Nephron (organoid): Measurements from ENCODE around the gene KDM8.

Source experiments
- H3K27ac Mint-ChIP-seq, 3 experiments: 2 replicates each; pipeline ENCODE4 v1.8.0; 2020; ENCODE audit warnings: mixed read lengths in 3 of 3, mild to moderate bottlenecking in 2 of 3, moderate library complexity in 1 of 3
- H3K27me3 Mint-ChIP-seq: 2 replicates; pipeline ENCODE4 v1.8.0; 2021; ENCODE audit warnings: low read depth, mild to moderate bottlenecking, moderate library complexity, mixed read lengths
- H3K36me3 Mint-ChIP-seq: 2 replicates; pipeline ENCODE4 v1.8.0; 2020; ENCODE audit warnings: low read depth, mixed read lengths
- H3K4me1 Mint-ChIP-seq: 2 replicates; pipeline ENCODE4 v1.8.0; 2020; ENCODE audit warnings: mixed read lengths
- H3K4me3 Mint-ChIP-seq, 3 experiments: 2 replicates each; pipeline ENCODE4 v1.8.0; 2020; ENCODE audit warnings: mild to moderate bottlenecking in 3 of 3, mixed read lengths in 3 of 3, moderate library complexity in 2 of 3
- H3K9me3 Mint-ChIP-seq: 2 replicates; pipeline ENCODE4 v1.8.0; 2020; ENCODE audit warnings: mixed read lengths
- TF ChIP-seq, protein P1 (sequence below), 3 experiments: fragments of 200-600 bp; sonication (generic); IDR thresholded peaks; one replicate each; pipeline ENCODE4 v1.5.0; 2021; ENCODE audit warnings: antibody characterized with exemption in 3 of 3; ENCODE audit not compliant: unreplicated experiment in 3 of 3

The KDM8 gene

DNA sequence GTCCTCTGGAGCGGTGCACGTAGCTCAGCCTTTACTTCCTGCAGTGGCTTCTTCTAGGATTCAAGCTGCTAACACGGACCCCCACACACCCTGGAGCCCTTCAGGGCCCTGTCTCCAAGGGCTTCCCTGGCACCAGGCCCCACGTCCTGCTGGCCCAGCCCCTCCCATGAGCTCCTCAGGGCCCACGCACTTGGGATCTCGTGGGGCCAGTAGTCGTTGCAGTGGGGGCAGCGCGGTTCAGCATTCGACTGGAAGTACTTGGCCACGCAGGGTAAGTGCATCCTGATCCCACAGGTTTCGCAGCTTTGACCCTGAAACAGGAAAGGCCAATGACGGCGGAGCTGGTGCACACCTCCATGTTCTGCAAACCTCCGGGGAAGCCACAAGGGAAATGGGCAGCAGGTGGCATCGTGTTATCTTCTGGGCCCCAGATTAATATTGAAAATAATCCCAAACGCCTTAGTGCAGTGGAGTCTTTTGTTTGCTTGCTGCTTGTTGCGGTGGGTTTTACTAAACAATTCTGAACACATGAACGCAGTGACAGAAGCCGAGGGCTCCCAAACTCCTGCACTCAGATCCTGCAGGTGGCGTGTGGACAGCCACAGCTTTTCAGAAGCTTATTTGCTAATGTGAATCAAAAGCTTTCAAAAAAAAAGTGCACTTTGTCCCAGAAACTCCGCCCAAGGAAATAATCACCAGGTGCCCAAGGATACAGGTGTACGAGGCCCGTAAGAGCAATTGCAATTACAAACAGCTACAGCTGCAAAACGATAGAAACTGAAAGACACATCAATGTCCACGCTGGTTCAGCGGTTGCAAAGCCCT lies 22.4 kb downstream of the KDM8 start:
- Mint-ChIP-seq H3K36me3 (no peaks in the 10 kb centered on the region), H3K4me1 (peaks cover 40% of the 10 kb centered on the region), H3K27me3 (peaks cover 4% of the 10 kb centered on the region), H3K4me3 (no peak overlapping the region), H3K9me3 (no peaks in the 10 kb centered on the region), H3K27ac (peak overlapping the region; percentile 48 to 59 (median 51))
- TF ChIP-seq, protein P1, sequence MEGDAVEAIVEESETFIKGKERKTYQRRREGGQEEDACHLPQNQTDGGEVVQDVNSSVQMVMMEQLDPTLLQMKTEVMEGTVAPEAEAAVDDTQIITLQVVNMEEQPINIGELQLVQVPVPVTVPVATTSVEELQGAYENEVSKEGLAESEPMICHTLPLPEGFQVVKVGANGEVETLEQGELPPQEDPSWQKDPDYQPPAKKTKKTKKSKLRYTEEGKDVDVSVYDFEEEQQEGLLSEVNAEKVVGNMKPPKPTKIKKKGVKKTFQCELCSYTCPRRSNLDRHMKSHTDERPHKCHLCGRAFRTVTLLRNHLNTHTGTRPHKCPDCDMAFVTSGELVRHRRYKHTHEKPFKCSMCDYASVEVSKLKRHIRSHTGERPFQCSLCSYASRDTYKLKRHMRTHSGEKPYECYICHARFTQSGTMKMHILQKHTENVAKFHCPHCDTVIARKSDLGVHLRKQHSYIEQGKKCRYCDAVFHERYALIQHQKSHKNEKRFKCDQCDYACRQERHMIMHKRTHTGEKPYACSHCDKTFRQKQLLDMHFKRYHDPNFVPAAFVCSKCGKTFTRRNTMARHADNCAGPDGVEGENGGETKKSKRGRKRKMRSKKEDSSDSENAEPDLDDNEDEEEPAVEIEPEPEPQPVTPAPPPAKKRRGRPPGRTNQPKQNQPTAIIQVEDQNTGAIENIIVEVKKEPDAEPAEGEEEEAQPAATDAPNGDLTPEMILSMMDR (IDR thresholded peaks at IDR 0.05; ENCODE audit: unreplicated experiment in 3 of 3) = no peak

DNA sequence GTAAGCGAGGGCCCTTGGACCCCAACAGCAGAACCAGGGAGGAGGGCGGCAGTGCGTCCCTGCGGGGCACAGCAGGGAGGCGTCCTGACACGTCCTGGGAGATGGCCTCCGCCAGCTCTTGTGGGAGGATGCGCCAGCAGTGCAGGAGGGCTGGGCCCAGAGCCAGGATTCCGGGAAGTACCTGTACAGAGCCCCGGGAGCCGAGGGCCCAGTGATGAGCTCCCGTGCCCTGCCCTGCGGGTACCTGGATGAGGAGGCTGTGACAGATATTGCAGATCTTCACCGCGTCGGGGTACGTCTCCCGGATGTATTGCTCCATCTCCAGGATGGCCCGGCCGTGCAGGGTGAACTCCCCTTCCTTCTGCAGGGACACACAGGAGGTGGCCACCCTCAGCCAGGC lies 23.1 kb downstream of the KDM8 start:
- TF ChIP-seq, protein P1 (IDR thresholded peaks at IDR 0.05; ENCODE audit: unreplicated experiment in 3 of 3) = no peak
- Mint-ChIP-seq H3K27me3 (peaks cover 4% of the 10 kb centered on the region), H3K4me1 (peaks cover 44% of the 10 kb centered on the region), H3K27ac (peak overlapping the region; percentile 35 to 59 (median 48)), H3K4me3 (no peak overlapping the region), H3K36me3 (no peaks in the 10 kb centered on the region), H3K9me3 (no peaks in the 10 kb centered on the region)

DNA sequence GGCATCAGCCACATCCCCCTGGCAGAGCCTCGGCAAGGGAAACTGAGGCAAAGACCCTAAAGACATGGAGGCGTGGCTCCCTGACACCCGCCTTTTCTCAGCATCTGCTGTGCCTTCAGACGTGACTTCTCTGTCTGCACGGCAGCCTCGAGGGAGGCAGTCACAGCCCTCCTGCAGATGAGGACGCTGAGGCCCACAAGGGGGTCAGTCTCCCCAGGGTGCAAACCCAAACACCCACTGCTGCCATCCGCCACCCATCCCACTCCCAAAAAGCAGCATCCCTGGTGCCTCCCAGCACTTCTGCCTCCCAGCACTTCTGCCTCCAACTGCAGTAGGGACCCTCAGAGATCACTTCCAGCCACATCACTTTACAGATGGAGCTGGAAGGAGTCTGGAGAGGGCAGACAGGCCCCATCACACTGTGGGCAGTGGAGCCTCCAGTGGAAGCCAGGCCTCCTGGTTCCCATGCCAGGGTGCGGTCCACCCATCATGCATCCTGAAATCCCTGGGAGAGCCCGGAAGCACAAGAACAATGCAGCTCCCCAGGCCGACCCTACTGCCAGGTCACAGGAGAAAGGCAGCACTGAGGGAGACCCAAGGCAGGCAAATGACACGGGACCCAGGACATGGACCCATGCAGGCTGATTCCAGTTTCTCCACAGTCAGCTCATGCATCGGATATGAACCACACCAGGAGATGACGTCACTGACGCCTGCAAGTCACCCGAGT lies 23.8 kb downstream of the KDM8 start:
- no peak overlapping the region for H3K27ac Mint-ChIP-seq
- no peaks in the 10 kb centered on the region for H3K9me3 Mint-ChIP-seq
- H3K4me3 Mint-ChIP-seq = no peak overlapping the region
- no peaks in the 10 kb centered on the region for H3K36me3 Mint-ChIP-seq
- peaks cover 4% of the 10 kb centered on the region for H3K27me3 Mint-ChIP-seq
- TF ChIP-seq, protein P1 (IDR thresholded peaks at IDR 0.05; ENCODE audit: unreplicated experiment in 3 of 3) = no peak
- H3K4me1 Mint-ChIP-seq = peaks cover 46% of the 10 kb centered on the region

DNA sequence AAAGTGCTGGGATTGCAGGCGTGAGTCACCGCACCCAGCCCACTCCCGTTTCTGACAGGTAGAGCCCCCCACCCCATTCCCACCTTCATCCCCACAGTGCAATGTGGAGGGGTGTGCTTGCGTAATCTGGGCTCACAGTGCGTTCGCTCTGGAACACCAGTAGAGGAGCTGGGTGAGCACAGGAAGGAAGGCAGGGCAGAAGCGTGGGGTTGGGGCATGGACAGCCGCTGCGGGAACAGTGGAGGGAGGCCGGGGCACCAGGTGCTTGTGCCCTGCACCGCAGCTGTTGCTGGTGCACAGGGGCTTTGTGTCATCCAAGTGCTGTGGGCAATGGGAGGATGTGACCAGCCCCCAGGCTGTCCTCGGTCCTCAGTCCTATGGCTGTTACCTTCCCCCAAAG lies 24.7 kb downstream of the KDM8 start:
- H3K27ac Mint-ChIP-seq = no peak overlapping the region
- H3K27me3 Mint-ChIP-seq = peaks cover 4% of the 10 kb centered on the region
- TF ChIP-seq, protein P1 (IDR thresholded peaks at IDR 0.05; ENCODE audit: unreplicated experiment in 3 of 3) = no peak
- H3K36me3 Mint-ChIP-seq = no peaks in the 10 kb centered on the region
- peaks cover 48% of the 10 kb centered on the region for H3K4me1 Mint-ChIP-seq
- no peaks in the 10 kb centered on the region for H3K9me3 Mint-ChIP-seq
- no peak overlapping the region for H3K4me3 Mint-ChIP-seq

DNA sequence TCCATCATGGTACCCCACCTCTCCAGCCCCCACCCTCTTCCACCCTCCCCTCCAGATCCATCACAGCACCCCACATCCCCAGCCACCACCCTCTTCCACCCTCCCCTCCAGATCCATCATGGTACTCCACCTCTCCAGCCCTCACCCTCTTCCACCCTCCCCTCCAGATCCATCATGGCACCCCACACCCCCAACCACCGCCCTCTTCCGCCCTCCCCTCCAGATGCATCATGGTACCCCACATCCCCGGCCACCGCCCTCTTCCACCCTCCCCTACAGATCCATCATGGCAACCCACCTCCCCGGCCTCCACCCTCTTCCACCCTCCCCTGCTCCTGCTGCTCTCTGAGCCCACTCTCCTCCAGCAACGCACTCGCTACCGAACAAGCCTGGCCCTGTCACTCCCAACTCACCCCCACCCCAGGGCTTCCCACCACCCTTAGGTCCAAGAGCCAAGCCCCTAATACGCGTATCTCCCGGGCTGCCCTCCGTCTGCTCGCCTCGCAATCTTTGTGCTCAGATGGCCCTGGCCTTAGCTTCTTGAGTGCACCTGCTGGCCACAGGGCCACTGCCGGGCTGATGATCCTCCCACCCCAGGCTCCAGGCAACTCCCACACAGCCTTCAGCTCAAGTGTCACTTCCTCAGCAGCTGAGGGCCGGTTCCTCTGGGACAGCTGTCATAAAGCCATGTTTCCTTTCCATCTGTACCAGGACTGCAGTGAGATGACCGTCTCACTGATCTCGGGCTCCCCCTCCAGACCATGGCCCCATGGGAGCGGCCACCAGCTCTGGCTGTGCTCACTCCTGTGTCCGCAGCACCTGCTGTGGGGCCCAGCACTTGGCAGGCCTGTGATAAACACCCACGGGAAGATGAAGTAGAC lies 25.5 kb downstream of the KDM8 start:
- Mint-ChIP-seq H3K27me3 (peaks cover 4% of the 10 kb centered on the region), H3K4me1 (peaks cover 51% of the 10 kb centered on the region), H3K36me3 (no peaks in the 10 kb centered on the region), H3K9me3 (no peaks in the 10 kb centered on the region), H3K27ac (peak overlapping the region in 2 of 3 experiments; percentile 51 to 77), H3K4me3 (peak overlapping the region in 1 of 3 experiments; percentile 43)
- TF ChIP-seq, protein P1 (IDR thresholded peaks at IDR 0.05; ENCODE audit: unreplicated experiment in 3 of 3) = no peak
